T-helper 2 cell treated with Interferon-gamma antibody and Interleukin-4, amounts not matched to agents 100 ng/mL and 5 ng/mL, for 36 hours (primary cell): ENCODE results near the gene CUEDC2. TPM values are rescaled to one million over a fixed set of nuclear protein-coding genes. Genes with fewer than 3 reads are reported as not detected.

Experiments
- intact Hi-C: fragments of 100-400 bp; cut with micrococcal nuclease; formaldehyde crosslinking; loops from one replicate; pipeline ENCODE4 v1.15.1; 2023
- total RNA-seq: library from RNA; stranded (reverse); gene quantifications from 2 replicates; pipeline ENCODE4 v1.2.3, GENCODE V29; 2022

The CUEDC2 gene
- total RNA-seq, 1 donor from 2014 or later = 61.8 TPM

DNA sequence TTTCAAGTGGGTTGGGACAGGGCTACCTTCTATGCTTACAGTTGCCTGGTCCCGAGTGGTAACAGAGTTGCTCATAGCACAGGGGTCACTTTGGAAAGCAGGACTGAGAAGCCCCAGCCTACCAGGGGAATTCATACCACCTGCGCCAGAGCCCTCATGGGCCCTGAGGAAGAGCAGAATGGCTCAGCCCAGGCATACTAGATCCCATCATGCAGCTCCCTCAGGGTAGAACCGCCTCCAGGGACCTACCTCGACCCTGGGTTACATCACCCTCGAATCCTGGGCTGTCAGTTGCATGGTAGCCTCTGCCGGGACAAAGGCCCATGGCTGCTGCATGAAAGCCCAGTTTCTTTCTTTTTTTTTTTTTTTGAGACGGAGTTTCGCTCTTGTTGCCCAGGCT is 2.9 kb downstream of the CUEDC2 start:
- intact Hi-C loops = no loop called here

DNA sequence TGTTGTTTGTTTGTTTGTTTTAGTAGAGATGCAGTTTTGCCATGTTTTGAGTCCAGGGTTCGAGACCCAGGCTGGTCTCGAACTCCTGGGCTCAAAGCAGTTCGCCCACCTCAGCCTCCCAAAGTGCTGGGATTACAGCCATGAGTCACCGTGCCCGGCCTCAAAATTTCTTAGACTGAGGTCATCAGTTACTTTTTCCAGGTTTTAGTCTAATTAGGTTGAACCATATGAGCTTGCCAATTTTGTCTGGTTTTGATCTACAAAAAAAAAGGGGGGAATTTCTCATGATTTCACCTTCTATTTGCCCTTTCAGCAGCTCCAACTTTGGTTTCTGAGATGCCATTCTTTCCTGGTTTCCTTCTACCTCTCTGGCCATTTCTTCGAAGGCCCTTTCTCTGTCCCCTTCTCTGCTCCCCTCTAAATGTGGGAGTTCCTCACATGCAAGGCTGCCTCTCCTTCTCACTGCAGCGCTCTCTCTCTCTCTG is 5.5 kb downstream of the CUEDC2 start:
- intact Hi-C loops = no loop called here

DNA sequence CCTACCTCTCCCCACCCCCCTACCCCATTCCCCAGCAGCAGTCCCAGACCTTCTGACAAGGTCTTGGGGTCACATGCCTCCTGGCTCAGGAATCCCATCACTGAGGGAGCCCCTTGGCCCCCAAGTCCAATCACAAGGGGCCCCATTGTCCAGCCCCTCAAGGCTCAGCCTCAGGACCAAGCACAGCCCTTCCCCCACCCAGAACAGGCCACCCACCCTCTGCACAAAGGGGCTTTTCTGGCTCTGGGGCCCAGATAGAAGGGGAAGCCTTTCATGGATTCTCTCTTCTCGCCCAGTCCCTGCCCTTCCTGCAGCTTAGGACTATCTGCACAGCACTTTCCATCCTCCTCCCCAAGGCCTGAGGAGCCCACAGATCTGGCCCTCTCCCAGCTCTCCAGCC is 6.9 kb downstream of the CUEDC2 start:
- intact Hi-C loops = no loop called here

DNA sequence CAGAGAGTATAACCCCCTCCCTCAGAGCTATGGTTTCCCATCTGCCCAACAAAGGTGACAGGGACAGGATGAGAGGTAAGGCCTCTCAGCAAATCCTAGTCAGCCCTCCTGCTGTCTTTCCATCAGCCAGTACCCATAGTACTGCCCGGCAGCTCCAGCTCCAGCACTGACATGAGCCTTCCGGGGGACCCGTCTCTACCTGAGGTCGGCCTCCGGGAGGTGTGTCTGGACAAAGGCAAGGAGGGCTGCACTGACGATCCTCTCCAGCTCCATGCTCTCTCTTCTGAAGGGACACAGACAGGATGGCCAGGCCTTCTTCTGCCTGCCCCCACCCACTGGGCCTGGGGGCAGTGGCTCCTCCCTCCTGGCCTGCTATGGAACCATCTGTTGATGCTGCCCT is 7.5 kb downstream of the CUEDC2 start:
- intact Hi-C loops = loop anchor here (5.0 kb wide), 4 partner anchors 37 to 1697 kb away; partner anchors contain the start of genes PPRC1, SFR1 and TRIM8

DNA sequence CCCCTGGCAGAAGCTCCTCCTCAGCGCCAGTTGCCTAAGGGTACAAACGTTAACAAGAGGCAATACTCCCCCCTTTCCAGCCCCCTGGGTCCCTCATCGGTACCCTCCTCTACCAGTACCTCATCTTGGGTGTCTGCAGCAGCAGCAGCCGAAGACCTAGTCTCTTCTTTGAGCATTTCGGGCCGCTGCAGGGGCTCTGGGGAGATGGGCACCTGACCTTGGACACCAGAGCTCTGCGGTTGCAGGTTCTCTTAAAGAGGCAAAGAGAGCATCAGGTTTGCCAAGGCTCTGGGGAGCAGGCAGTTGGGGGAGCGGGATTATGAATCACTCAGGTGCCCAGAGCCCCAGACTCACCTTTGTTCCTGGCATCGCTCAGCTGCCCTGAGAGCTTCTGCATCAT is 8.2 kb downstream of the CUEDC2 start:
- intact Hi-C loops = loop anchor here (5.0 kb wide), 4 partner anchors 38 to 1698 kb away; partner anchors contain the start of genes PPRC1, SFR1 and TRIM8

DNA sequence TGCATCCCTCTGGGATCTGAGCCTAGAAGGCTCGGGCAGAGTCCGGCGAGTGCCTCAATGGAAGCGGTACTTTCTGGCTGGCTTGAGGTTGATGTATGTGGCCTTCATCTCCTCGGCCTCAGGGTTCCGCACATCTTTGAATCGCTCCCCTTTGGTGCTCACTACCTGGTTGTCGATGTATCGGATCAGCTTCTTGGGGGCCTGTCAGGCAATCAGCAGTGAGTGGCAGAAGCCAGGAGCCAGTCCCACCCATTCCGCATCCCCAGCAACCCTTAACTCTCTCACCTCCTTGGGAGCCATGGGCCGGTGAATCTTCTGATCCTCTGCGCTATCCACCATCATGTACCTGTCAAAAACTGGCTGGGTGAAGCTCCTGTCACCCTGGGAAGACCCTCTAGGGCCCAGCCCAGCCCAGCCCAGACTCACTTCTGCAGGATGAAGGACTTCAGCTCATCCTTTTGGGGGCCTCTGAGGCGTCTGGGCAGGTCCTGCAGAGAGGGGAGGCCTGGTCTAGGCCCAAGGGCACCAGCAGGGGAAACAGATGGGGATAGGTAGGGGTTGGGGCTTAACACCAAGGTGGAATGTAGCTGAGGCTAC is 8.9 kb downstream of the CUEDC2 start:
- intact Hi-C loops = loop anchor here (5.0 kb wide), 4 partner anchors 39 to 1699 kb away; partner anchors contain the start of genes PPRC1, SFR1 and TRIM8

DNA sequence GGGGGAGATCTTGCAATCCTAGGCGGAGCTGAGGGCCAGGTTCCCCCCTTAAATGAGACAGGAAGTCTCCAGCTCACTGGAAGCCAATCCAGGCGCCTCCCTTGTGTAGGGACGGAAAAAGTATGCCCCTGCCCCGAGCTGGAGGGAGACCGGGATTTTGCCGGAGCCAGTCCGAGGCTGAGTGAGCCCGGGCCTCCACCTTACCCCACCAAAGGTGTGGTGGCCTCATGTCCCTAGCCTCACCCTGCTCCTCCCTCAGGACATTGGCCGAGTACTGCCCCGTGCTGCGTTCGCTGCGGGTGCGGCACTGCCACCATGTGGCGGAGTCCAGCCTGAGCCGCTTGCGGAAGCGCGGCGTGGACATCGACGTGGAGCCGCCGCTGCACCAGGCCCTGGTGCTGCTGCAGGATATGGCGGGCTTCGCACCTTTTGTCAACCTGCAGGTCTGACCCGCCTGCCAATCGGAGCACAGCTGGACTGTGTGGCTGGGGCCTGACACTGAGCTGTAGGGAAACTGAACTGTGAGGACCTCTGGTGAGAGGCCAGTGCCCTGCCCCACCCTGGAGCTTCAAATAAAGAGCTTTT is 9.7 kb downstream of the CUEDC2 start:
- intact Hi-C loops = loop anchor here (1.0 to 5.0 kb wide), 5 partner anchors 40 to 1700 kb away; partner anchors contain the start of genes PPRC1, SFR1 and TRIM8

DNA sequence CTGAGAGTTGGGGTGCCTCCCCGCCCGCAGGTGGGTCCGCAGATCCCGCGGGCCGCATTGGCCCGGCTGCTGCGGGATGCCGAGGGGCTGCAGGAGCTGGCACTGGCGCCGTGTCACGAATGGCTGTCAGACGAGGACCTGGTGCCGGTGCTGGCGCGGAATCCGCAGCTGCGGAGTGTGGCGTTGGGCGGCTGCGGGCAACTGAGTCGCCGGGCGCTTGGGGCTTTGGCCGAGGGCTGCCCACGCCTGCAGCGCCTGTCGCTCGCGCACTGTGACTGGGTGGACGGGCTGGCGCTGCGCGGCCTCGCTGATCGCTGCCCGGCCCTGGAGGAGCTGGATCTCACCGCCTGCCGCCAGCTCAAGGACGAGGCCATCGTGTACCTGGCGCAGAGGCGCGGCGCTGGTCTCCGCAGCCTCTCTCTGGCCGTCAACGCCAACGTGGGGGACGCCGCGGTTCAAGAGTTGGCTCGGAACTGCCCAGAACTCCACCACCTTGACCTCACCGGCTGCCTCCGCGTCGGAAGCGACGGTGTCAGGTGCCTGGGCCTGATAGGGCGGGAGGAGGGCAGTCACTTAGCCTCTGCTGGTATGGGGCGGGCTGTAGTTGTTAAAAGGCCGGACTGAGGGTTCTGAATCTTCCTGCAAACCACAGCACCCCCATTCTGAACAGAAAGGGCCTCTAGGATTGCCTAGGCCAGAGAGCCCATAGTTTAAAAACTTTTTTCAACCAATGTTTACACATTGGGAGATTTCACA is 10.4 kb downstream of the CUEDC2 start:
- intact Hi-C loops = loop anchor here (1.0 to 5.0 kb wide), 9 partner anchors 10 to 1700 kb away; partner anchors contain the start of genes ACTR1A, CUEDC2, NFKB2 and PPRC1

DNA sequence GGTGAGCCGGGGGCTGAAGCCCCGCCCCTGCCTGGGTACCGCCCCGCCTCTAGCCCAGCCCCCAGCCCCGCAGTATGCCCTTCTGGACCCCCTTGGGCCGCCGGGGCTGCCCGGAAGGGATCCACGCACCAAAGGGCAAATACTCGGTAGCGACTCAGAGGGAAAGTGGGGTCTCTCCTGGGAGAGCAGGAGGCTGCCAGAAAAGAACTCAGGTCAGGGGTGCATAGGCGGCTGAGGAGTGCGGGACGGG is 10.9 kb downstream of the CUEDC2 start:
- intact Hi-C loops = loop anchor here (1.0 to 5.0 kb wide), 8 partner anchors 11 to 1701 kb away; partner anchors contain the start of genes ACTR1A, CUEDC2, NFKB2 and PPRC1

DNA sequence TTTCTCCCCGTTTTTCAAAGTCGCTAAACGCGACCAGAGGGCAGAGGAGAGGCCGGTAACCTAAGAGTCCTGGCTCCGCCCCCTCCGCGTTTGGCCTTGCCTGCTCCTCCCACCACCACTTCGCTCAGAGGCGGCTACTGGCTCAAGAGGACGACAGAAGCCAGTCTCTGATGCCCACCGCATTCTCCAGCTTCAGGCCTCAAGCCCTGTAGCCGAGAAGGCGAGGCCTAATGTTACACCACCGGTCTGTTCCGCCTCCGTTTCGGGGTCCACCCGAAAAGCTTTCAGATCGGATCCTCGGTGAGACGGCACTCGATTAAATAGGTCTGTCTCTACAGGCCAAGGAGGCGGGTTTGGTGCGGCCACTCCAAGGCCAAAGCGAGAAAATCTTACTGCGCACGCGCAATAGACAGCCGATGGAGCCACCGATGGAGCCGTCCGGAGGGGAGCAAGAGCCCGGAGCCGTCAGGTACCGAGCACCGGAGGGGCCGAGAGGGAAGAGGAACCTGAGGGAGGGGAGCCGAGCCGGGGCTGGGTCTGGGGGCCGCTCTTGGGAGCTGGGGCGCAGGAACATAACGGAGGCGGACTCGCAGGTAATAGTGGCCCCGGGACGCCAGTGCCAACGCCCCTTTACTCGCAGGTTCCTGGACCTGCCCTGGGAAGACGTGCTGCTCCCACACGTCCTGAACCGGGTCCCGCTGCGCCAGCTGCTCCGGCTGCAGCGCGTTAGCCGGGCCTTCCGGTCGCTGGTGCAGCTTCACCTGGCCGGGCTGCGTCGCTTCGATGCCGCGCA is 11.5 kb downstream of the CUEDC2 start, which contains the start of gene FBXL15:
FBXL15 (plus strand) TSS at position 123 of the 793 bp plus-strand sequence; CDS start at position 417, 294 bp downstream.
- intact Hi-C loops = loop anchor here (1.0 to 5.0 kb wide), 8 partner anchors 11 to 1701 kb away; partner anchors contain the start of genes ACTR1A, CUEDC2, NFKB2 and PPRC1

DNA sequence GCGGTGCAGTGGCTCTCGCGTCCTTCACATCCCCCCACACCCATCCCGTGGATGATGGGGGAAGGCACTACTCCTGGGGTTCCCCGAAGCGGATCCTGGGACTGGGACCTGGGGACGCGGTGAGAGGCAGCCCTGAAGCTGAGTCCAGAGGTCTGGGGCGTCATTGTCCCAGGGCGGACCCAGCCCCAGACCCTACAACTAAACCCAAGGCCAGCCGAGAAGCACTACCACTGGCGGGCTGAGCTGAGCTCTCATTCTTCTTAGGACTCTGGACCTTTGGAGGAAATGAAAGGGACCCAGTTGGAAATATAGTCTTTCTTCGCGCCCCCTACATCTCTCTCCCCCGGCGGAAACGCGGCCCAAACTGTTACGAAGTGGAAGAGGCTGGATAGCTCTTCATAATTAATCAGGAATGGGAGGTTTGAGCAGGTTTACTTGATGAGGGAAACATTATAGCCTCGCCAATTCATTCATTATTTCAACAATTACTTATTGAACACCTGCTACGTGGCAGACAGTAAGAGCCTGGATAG is 12.1 kb downstream of the CUEDC2 start:
- intact Hi-C loops = loop anchor here (5.0 kb wide), 4 partner anchors 42 to 1702 kb away; partner anchors contain the start of genes PPRC1, SFR1 and TRIM8

DNA sequence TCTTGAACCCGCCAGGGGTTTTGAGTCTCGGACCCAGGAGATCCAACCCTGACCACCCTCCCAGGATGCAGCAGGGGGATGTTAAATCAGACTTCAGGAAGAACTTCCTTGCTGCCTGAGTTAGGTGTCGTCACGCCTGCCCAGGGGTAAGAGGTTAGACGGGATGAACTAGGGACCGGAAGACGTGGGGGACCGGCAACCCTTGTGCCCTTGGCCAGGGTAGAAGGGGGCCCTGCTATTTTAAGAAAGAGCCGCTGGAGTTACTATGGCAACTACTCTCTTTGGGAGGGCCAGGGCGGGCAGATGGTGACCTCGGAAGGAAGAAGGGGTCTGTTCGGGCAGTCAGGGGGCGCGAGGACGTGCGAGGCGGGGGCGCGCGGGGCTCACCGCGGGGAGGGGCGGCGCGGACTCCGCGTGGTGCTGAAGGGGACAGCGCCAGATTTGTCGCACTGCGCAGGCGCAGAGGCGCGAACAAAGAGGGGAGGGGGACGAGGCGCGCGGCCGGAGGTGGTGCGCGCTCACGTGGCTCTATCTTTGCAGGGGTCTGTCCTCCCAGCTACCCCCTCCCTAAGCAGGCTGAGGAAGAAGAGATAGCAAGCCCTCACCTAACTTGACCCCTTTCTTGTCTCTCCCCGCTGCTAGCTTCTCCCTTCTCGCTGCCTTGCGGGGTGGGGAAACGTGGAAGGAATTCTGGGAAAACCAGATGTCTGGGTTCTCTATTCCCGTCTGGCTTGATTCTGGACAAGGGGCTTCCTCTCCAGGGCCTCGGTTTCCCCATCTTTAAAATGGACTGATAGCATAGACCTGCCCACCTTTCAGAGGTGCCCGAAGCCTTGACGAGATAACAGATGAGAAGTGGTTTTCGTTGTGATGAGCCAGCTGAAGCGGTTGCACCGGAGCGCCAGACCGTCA is 12.8 kb downstream of the CUEDC2 start:
- intact Hi-C loops = loop anchor here (5.0 kb wide), 4 partner anchors 43 to 1703 kb away; partner anchors contain the start of genes PPRC1, SFR1 and TRIM8

DNA sequence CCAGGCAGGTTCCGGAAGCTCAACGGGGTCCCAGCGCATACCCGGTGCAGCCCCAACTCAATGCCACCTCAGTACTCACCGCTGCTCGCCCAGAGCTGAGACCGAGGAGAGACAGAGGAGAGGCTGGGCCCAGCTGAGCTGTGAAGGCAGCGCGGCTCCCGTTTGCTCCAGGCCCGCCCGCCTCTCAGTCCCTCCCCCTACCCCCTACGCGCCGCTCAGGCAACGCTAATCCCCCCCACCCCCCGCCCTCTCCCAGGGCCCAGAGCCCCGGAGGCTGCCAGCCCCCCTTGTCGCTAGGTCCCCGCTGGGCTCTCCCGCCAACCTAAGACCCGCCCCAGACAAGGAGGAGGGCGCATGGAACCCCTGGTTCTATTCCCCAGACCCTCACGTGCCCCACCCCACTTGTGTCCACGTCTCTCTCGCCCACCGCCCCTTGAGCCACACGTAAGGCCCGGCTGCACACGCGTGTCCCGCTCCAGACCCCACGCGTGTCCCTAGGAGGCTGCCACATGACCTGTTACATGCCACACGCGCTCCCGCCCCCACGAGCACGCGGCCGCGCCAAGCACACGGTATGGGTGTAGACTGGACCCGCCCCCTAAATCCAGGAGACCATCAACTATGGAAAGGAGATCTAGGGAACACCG is 13.6 kb downstream of the CUEDC2 start, which contains the start of gene PSD:
PSD (minus strand) TSS at position 164 of the 647 bp plus-strand sequence. CDS start 1,747 bp downstream, outside the sequence.
- intact Hi-C loops = no loop called here

DNA sequence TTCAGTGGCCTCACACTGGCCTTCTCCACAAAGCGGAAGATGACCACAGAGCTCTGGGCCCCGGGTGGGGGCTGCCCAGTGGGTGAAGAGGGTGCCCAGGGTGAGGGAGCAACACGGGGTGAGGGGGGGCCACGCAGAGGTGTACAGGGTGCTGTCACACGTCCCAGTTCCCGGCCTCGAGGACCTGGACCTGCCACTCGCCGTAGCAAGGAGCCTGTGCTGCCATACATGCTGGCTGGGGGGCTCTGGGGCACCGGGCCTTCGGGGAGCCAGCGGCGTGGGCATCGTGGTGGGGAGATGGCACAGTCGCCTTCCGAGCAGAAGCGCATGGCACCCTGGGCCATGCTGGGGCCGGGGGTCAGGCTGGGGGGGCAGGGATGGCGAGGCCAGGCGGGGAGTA is 15.7 kb downstream of the CUEDC2 start:
- intact Hi-C loops = no loop called here

DNA sequence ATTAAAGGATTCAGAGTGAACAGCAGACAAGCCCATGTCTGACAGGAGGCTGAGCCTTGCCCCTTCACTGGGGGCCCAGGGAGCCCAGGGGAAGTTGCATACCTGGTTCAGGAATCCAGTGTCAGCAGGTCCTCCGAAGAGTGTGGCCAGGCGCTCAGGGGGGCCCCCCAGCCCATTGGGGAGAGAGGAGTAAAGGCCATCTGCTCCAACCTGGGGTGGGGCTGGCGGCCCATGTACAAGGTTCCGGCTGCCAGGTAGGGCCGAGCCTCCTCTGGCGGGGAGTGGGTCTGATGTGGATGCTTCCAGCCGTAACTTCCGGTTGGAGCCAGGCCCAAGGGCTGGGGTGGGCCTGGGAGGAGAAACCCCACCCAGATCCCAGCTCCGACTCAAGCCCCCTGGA is 16.1 kb downstream of the CUEDC2 start:
- intact Hi-C loops = no loop called here

DNA sequence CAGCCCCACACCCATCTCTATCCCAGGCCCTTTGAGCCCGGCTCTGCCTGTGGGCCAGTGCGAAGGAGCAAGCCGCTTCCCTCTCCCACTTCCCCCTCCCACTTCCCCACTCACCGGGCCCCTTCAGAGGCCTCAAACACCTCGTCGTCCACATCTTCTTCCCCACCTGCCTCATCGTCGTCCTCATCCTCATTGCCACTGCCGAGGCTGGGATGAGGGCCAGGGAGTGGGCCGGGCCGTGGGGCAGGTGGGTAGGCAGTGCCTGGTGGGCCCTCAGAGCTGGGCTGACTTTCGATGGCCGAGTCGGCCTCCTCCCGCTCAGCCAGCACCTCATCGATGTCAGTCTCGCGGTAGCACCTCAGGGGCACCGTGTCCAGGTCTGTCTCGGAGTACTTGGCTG is 17.6 kb downstream of the CUEDC2 start:
- intact Hi-C loops = no loop called here

DNA sequence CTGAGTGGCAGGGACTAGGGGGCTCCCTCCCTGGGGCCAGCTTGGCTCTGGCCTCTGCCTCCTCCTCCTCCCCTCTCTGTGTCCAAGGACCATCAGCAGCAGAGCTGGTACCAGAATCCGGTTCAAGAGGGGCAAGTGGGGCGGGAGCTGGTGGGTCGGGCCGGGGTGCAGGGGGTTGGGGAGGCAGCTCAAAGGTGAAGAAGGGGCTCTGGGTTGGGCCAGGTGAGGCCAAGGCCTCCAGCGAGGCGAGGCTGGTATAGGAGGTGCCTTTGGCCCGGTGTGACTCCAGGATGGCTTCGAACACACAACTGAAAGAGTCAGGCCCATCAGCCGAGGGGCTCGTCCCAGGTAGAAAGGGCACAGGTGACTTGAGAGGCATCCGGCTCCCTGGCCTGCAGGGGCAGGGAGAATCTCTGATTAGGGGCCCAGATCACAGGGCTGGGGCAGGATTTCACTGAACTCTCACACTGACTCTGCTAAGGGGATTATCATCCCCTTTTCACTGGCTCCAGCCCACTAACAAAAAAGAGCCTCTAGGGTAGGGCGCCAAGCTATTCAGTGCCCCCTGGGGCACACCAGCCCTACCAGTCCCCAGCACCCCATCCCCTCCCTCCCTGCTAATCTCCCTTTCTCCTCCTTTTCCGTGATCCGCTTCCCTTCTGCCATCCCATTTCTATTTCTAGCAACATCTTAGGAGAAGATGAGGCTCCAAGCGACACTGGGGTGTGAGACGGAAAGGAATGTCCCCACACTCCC is 18.4 kb downstream of the CUEDC2 start:
- intact Hi-C loops = no loop called here

DNA sequence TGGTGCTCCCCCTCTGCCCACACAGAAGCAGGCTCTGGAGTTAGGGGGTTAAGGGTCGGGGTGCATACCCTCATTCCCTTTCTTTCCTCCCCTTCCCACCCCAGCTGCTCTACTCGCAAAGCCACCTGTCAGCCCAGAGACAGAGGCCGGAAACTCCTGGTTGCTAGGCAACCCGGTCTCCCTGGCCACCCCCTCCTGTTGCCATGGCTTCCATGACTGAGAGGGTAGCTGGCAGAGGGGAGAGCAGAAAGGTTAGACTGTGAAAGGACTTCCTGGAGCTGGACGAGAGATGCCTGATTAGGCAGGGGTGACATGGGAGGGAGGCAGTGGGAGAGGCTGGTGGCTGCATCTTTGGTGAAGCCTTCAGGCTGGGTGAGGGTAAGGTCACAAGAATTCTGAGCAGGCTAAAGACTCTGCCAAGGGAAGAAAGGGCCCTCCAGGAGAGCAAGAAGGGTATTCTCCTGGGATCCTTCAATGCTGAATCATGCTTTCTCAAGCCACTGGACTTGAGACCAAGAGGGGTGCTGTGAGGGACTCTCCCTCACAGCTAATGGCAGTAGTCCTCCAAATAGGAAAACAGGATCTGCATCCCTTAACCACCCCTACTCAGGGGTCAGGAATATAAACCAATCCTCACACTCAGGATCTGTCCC is 19.2 kb downstream of the CUEDC2 start:
- intact Hi-C loops = no loop called here
